Activated CD4-positive, CD25-positive, alpha-beta regulatory T cell (primary cell): ENCODE data around the gene ZNF534.
A peak's percentile ranks its signal among the peaks of the same experiment; 100 is the strongest.
"Not testable (repeated sequence)": the region's sequence is repeated elsewhere in the genome, so short reads cannot be mapped to it uniquely, and the experiment has no call there.

Experiments
- DNase-seq, 4 experiments: peaks; one replicate each; lab custom pipeline; 2025; lab: John Stamatoyannopoulos, UW

Gene ZNF534

GRCh38 chr19:52428937-52429336 lies at the start of gene ZNF534:
Gene ZNF534, plus strand, starts transcription at chr19:52429148. Its CDS starts 2,327 bp downstream, at chr19:52431475.
- no peak for DNase-seq

DNA sequence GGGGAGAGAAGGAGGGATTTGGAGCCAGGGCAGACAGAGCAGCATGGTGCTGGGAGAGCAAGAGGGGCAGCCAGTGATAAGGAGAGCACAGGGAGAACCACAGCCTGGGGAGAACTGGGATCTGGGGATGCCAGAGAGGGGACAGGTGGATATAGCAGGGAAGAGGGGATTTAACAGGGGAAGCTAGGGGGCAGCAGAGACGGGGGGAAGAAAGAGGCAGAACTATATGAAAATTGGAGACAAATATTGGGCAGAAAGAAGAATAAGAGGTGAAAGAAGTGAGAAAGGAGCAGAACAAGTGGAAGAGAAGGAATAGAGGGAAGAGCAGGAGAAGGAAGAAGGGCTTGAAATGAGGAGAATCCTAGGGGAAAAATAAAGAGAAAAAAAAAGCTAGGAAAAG lies 37.8 kb upstream of the ZNF534 start:
- DNase-seq: no peak

DNA sequence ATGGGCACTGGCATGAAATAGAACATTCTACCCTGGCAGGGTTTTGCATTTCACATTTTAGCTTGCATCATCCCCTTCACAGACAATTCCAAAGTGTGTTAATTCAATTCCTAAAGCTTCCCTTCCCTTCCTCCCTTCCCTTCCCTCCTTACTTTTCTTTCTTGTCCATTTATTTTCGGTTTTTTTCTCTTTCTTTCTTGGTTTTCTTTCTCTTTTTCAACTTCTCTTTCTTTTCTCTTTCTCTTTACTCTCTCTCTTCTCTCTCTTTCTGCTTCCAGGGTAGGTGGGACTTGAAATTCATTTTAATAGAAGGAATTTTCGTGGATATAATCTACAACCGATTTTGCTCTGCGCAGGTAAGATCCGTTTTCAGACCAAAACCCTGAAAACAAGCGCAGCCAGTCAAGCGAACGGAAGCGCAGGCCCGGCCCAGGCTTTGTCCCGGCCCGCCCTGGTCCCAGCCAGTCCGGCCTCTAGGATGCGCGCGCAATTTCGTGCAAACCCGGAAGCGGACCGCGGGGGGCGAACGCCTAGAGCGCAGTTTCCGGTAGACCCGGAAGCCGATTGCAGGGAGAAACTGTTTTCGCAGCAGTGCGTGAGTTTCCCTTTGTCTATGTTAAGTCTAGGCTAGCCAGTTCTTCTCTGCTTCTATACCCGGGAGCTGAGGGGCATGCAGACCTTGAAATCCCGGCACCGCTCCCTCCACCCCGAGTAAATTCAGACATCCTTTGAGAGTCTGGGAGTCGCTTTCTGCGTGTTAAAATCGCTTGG lies 31.5 kb upstream of the ZNF534 start, which contains the start of gene ZNF528:
Gene ZNF528 (plus strand): TSS at position 540 of the 771 bp plus-strand sequence. CDS start 4,165 bp downstream, outside the sequence.
- DNase-seq: peak; percentile 86 to 93 (median 92)

DNA sequence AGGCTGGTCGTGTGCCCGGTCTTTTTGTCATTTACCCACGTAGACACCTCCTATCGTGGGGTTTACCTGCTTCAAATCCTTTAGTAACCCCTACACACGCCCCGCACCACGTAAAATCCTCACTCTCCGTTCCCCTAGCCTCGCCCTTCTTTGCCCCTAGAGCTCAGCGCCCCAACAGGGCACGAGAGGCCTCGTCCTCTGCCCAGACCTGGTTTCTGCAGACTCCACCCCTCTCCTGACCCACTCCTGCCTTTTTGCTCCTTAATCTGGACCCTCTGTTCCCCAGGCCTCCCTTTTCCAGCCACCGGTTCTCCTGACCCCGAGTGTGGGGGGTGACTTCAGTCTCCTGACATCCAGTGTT lies 30.9 kb upstream of the ZNF534 start:
- no peak for DNase-seq

DNA sequence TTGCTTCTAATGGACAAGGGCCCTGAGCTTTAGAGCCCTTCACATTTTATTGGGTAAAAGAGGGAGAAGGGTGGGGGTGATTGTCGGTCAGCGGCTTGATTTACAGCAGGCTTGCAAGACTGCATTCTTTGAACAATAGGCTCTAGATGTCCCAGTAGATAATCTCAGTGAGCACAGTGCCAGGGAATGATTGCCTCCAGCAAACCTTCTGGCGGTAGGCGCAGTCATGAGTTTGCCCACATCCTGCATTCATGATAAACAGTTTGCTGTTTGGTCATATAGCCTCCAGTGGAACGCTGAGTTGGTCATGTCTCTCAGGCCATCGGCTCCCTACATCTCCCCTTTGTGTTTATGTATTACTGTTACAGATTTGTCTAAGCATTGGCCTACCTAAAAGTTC lies 18.7 kb upstream of the ZNF534 start:
- no peak for DNase-seq

- no peak for DNase-seq
Measured at GRCh38 chr19:52415711-52416110, 13.2 kb upstream of the ZNF534 start.

DNA sequence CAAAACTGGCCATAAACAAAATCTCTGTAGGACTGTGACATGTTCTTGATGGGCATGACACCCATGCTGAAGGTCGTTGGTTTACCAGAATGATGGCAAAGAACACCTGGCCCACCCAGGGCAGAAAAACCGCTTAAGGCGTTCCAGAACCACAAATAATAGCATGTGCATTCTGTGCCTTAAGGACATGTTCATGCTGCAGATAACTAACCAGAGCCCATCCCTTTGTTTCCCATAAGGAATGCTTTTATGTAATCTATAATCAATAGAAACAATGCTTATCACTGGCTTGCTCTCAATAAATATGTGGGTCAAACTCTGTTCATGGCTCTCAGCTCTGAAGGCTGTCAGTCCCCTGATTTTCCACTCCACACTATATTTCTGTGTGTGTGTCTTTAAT lies 13.2 kb downstream of the ZNF534 start:
- no peak for DNase-seq

- DNase-seq: no peak
Measured at GRCh38 chr19:52444506-52444905, 15.6 kb downstream of the ZNF534 start.

DNA sequence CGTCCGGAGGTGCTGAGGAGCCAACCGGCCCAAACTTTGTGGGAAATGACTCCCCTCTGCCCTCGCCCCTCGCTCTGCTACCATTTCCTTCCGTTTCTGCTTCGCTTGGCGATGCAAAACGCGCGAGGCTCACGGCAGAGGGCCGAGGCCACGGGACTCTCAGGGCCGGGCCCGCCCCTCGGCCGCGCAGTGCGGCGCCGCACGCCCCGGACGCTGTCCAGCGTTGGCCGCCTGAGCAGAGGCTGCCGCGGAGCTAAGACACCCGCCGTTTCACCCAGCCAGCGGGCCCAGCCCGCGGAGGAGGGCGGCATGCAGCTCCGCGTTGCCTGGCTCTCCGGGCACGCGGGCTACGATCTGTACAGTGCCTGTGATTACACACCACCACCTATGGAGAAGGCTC lies 22.3 kb downstream of the ZNF534 start:
- DNase-seq: no peak

DNA sequence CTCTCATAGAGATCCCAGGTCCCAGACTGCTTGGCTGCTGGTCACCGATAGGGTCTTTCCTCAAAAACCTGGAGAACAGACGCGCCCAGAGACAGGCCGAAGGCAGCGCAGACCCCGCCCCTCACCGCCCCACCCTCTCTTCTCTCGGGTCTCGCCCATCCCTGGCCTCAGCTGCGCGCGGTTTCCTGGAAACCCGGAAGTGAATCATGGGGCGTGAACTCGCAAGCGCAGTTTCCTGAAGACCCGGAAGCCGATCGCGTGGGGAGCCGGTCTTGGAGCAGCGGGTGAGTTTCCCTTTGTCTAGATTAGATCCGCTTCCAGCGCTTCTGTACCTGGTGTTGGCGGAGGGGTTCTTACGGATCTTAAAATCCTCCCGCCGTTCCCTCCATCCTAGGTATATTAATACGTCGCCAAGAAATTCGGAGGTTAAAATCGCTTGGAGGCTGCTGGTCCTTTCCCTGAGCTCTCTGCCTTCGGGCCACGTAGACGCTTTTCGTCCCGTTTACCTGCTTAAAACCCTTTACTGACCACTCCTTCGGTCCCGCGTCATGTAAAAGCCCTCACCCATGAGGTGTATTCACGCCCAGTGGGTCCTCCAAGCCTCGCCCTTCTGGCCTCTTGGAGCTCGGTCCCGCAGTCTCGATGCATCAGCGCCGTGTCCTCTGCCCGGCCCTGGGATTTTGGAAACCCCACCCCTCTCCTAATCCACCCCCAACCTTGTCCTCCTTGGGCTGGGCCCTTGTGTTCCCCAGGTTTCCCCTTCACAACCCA lies 24.6 kb downstream of the ZNF534 start, which contains the start of gene ZNF578:
Gene ZNF578 (plus strand): TSS at position 230 of the 771 bp plus-strand sequence. CDS start 48,293 bp downstream, outside the sequence.
- peak; percentile 2 to 43 (median 33) for DNase-seq

DNA sequence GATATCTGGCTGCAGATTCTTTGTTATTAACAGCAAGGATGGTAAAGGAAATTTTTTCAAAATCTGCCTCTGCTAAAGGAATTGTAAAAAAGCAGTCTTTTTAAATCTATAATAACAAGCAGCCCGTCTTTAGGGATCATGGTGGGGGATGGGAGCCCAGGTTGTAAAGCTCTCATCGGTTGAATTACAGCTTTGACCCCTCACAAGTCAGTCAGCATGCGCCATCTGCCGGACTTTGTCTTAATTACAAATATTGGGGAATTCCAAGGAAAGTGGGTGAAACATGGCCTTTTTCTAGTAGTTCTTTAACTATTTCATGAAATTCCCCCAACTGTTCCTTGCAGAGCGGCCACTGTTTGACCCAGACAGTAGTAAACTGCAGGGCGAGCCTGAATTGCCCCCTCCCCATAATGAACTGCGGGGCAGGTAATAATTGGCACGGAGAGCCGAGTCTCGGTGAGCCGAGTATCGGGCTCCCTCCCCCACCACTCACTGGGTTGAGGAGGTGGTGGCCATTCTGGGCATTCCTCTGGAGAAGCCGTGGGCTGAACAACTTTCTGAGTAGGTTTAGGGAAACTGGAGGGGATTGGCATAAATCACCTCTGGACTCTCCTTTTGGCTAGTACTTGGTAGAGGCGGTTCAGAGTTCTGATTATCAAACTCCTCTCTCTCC lies 36.0 kb downstream of the ZNF534 start:
- no peak for DNase-seq

GRCh38 chr19:52473655-52474350 lies 44.9 kb downstream of the ZNF534 start:
- no peak for DNase-seq

GRCh38 chr19:52474351-52475127 lies 45.6 kb downstream of the ZNF534 start:
- no peak for DNase-seq

DNA sequence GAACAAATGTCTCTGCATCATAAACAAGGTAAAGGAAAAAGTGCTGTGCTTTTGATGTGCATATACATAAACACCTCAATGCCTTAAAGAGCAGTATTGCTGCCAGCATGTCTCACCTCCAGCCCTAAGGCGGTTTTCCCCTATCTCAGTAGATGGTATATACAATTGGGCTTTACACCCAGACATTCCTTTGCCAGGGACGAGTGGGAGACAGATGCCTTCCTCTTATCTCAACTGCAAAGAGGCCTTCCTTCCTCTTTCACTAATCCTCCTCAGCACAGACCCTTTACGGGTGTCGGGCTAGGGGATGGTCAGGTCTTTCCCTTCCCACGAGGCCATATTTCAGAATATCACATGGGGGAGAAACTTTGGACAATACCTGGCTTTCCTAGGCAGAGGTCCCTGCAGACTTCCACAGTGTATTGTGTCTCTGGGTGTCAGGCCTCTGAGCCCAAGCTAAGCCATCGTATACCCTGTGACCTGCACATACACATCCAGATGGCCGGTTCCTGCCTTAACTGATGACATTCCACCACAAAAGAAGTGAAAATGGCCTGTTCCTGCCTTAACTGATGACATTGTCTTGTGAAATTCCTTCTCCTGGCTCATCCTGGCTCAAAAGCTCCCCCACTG lies 55.3 kb downstream of the ZNF534 start:
- DNase-seq: not testable (repeated sequence)

GRCh38 chr19:52485064-52485463 lies 56.1 kb downstream of the ZNF534 start:
- DNase-seq: not testable (repeated sequence)

GRCh38 chr19:52485561-52486240 lies 56.8 kb downstream of the ZNF534 start:
- DNase-seq: not testable (repeated sequence)

DNA sequence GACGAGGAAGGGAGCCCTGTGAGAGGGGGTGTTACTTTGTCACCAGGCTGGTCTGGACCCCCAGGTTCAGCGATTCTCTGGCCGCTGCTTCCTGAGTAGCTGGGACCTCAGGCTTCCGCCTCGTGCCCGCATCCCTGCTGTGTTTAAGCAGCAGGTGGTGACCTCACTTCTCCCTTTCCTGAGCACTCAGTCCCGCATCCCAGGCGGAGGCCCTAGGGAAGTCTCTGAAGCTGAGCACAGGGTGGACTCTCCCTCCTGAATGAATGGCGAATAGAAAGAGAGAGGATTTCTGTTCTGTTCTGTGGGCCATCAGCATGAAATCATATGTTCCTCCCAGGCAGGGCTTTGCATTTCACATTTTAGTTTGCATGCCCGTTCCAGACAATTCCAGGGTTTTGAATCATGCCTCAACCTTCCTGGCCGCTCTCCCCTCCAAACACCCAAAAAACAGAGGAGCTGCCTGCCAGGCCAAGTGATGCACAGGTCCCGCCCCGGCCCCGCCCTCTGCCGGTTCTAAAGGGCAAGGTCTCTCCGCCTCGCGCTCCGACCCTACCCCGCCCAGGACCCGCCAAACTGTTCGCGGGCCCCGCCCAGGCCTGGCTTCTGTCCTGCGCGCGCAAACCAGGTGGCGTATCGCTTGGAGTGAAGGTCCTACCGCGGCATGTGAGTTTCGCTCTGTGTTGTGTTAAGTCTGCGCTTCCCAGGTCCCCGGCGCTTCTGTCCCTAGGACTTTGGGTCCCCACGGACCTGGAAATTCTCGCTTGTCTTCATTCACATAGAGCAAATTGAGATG lies 63.4 kb downstream of the ZNF534 start:
- no peak for DNase-seq

GRCh38 chr19:52492994-52493470 lies 64.1 kb downstream of the ZNF534 start:
- DNase-seq: no peak

GRCh38 chr19:52494518-52494917 lies 65.6 kb downstream of the ZNF534 start:
- DNase-seq: no peak
